Prostate gland (tissue), 2 donors: ENCODE measurements around the gene CHST11.

Experiments
- CTCF ChIP-seq, 4 experiments: fragments of 200-600 bp in 2 of 4; fragments of 450-650 bp in 2 of 4; sonication (generic) in 2 of 4; IDR thresholded peaks; 1 replicate in 3 of 4; 2 replicates in 1 of 4; pipeline ENCODE4 v1.5.1; 2016 to 2019; ENCODE audit warnings: antibody characterized with exemption in 4 of 4, mild to moderate bottlenecking in 2 of 4, moderate library complexity in 2 of 4
- POLR2A ChIP-seq: fragments of 450-650 bp; IDR thresholded peaks from one replicate; pipeline ENCODE4 v1.6.1; 2016; ENCODE audit warnings: antibody characterized with exemption, mild to moderate bottlenecking
- POLR2AphosphoS5 ChIP-seq: sonication (generic); formaldehyde crosslinking; IDR thresholded peaks from one replicate; pipeline ENCODE4 v1.6.1; 2017; ENCODE audit warnings: antibody characterized with exemption

- TF ChIP-seq CTCF (IDR thresholded peaks at IDR 0.05) (no peak), POLR2AphosphoS5 (no peak), POLR2A (no peak)
Measured at GRCh38 chr12:104486363-104486750, 29.6 kb downstream of the CHST11 start.
